Measurements from ENCODE around the gene DUOX2. TPM values are rescaled to one million over a fixed set of nuclear protein-coding genes. Genes with fewer than 3 reads are reported as not detected.

The DUOX2 gene
- total and polyA plus RNA-seq, 2 donors (not counting 1 experiment from before 2014, with no cell fraction given) = 0.32 TPM; not detected in 1

DNA sequence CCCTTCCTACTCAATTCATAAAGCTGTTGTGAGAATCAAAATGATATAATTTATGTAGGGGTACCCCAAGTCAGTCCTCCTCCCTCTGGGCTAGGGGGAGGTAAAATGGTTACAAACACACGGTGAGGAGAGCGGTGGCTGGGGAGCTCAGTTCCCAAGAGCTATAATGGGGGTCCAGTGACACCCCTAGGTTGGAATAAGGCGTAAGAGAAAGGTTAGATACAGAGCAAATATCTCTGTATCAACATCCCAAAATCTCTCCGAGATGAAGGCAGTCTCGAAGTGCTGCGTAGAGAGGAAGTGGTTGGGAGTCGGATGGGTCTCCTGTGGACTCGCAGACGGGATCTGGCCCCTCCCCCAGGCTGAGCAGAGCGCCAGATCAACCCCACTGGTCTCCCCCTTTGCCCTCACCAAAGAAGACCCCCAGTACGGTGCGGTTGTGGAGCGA lies 1.8 kb downstream of the DUOX2 start:
- no peak overlapping the region for H3K27ac ChIP-seq (ENCODE audit: low read length in 2 of 2)
- peak overlapping the region; percentile 9 for H2AFZ ChIP-seq (ENCODE audit: insufficient read depth, low read depth, low read length, poor library complexity, severe bottlenecking)
- peaks cover 0 to 79% (median 56%) of the 10 kb centered on the region in 4 experiments for H3K27me3 ChIP-seq (replicated peaks in 1 of 4; ENCODE audit: control extremely low read depth in 1 of 4, control insufficient read depth in 3 of 4, insufficient read depth in 4 of 4, low read length in 3 of 4)
- Mint-ChIP-seq H3K4me1 (peaks cover 46% of the 10 kb centered on the region), H3K27me3 (peaks cover 74% of the 10 kb centered on the region), H3K9me3 (ENCODE audit: insufficient read depth) (no peaks in the 10 kb centered on the region), H3K4me3 (peak overlapping the region; percentile 85), H3K27ac (no peak overlapping the region)
- H3K79me2 ChIP-seq (ENCODE audit: control insufficient read depth, insufficient read depth, low read length) = no peaks in the 10 kb centered on the region
- CTCF ChIA-PET = interaction anchor here (0.6 to 5.5 kb wide), 8 partner anchors 9 to 259 kb away, joined by 3 to 32 read pairs (median 4); no protein-coding TSS in a partner anchor
- DNase-seq (peak; percentile 37), ATAC-seq (ENCODE audit: low read depth) (no peak)
- 6% methylated on average over 7 of the region's 13 CpGs for WGBS (ENCODE audit: insufficient coverage)
- intact Hi-C loops (cut with micrococcal nuclease) = loop anchor here (10.0 kb wide), 1 partner anchor 83 kb away; no protein-coding TSS in a partner anchor
- H3K36me3 ChIP-seq (replicated peaks in 1 of 2; ENCODE audit: control extremely low read depth in 1 of 2, control insufficient read depth in 1 of 2, extremely low read depth in 1 of 2, insufficient read depth in 2 of 2, low read length in 1 of 2) = no peaks in the 10 kb centered on the region
- TF ChIP-seq CTCF (IDR thresholded peaks at IDR 0.05) (no peak), EZH2 (IDR thresholded peaks at IDR 0.05; ENCODE audit: borderline replicate concordance, insufficient read depth, low read depth, low read length, poor library complexity, severe bottlenecking) (no peak)
- peaks cover 45 to 54% of the 10 kb centered on the region in 2 donors for H3K4me1 ChIP-seq (ENCODE audit: control insufficient read depth in 2 of 2, insufficient read depth in 2 of 2, low read length in 2 of 2)
- H3K4me2 ChIP-seq (replicated peaks; ENCODE audit: low read depth, low read length, poor library complexity, severe bottlenecking) = peak overlapping the region; percentile 72
- peaks cover 0 to 38% (median 0%) of the 10 kb centered on the region in 3 donors for H3K9me3 ChIP-seq (ENCODE audit: control extremely low read depth in 1 of 3, control insufficient read depth in 2 of 3, insufficient read depth in 1 of 3, low read length in 2 of 3)
- H3K4me3 ChIP-seq (ENCODE audit: control extremely low read depth in 1 of 5, extremely low read depth in 1 of 5, insufficient read depth in 1 of 5, low read depth in 2 of 5, low read length in 4 of 5) = peak overlapping the region in 3 of 5 experiments; percentile 18 to 23 (median 21)
- no peaks in the 10 kb centered on the region for H4K20me1 ChIP-seq (ENCODE audit: control insufficient read depth, insufficient read depth, low read length, poor library complexity, severe bottlenecking)
- POLR2A ChIA-PET = interaction anchor here (0.5 kb wide), 1 partner anchor 25 kb away, joined by 3 read pairs; no protein-coding TSS in a partner anchor
- H3K9ac ChIP-seq (ENCODE audit: low read length) = no peak overlapping the region

Data from B cell (primary cell).